ENCODE data around the gene PRDM4.

DNA sequence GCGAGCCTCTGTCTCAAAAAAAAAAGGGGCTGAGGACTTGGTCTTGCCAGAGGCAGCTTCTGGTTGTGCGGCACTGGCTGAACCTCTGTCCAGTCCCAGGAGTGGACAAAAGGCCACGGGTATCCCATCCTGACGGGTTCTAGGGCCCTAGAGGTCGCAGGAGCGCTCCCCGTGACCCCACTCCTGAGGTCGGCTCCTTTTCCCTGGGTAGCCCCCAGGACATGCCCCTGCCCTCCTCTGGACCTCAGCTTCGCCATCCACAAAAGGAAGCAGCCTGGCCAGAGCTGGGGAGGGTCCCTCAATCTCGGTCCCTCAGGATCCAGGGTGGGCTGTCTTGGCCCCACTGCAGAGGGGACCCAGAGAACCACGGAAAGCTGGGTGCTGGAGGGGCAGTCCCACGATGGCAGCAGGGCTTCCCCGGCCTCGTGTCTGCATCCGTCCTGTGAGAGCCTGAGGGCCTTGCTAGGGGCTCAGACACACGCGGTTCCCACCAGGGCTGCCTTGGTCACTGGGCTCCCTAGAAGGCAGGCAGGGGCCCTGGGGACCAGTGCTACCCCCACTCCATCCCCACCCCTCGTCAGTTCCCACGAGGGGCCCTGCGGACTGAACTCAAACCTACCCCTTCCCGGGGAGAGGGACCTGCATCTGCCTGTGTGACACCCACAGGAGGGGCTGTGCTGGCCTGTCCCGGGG lies 44.7 kb upstream of the PRDM4 start:
- TF ChIP-seq, protein P1, sequence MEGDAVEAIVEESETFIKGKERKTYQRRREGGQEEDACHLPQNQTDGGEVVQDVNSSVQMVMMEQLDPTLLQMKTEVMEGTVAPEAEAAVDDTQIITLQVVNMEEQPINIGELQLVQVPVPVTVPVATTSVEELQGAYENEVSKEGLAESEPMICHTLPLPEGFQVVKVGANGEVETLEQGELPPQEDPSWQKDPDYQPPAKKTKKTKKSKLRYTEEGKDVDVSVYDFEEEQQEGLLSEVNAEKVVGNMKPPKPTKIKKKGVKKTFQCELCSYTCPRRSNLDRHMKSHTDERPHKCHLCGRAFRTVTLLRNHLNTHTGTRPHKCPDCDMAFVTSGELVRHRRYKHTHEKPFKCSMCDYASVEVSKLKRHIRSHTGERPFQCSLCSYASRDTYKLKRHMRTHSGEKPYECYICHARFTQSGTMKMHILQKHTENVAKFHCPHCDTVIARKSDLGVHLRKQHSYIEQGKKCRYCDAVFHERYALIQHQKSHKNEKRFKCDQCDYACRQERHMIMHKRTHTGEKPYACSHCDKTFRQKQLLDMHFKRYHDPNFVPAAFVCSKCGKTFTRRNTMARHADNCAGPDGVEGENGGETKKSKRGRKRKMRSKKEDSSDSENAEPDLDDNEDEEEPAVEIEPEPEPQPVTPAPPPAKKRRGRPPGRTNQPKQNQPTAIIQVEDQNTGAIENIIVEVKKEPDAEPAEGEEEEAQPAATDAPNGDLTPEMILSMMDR (tag by site-specific recombination; IDR thresholded peaks at IDR 0.05) = no peak
- TF ChIP-seq, protein P2, sequence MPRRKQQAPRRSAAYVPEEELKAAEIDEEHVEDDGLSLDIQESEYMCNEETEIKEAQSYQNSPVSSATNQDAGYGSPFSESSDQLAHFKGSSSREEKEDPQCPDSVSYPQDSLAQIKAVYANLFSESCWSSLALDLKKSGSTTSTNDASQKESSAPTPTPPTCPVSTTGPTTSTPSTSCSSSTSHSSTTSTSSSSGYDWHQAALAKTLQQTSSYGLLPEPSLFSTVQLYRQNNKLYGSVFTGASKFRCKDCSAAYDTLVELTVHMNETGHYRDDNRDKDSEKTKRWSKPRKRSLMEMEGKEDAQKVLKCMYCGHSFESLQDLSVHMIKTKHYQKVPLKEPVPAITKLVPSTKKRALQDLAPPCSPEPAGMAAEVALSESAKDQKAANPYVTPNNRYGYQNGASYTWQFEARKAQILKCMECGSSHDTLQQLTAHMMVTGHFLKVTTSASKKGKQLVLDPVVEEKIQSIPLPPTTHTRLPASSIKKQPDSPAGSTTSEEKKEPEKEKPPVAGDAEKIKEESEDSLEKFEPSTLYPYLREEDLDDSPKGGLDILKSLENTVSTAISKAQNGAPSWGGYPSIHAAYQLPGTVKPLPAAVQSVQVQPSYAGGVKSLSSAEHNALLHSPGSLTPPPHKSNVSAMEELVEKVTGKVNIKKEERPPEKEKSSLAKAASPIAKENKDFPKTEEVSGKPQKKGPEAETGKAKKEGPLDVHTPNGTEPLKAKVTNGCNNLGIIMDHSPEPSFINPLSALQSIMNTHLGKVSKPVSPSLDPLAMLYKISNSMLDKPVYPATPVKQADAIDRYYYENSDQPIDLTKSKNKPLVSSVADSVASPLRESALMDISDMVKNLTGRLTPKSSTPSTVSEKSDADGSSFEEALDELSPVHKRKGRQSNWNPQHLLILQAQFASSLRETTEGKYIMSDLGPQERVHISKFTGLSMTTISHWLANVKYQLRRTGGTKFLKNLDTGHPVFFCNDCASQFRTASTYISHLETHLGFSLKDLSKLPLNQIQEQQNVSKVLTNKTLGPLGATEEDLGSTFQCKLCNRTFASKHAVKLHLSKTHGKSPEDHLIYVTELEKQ (tag by site-specific recombination; IDR thresholded peaks at IDR 0.05; ENCODE audit: borderline replicate concordance) = no peak
- TF ChIP-seq, protein P3, sequence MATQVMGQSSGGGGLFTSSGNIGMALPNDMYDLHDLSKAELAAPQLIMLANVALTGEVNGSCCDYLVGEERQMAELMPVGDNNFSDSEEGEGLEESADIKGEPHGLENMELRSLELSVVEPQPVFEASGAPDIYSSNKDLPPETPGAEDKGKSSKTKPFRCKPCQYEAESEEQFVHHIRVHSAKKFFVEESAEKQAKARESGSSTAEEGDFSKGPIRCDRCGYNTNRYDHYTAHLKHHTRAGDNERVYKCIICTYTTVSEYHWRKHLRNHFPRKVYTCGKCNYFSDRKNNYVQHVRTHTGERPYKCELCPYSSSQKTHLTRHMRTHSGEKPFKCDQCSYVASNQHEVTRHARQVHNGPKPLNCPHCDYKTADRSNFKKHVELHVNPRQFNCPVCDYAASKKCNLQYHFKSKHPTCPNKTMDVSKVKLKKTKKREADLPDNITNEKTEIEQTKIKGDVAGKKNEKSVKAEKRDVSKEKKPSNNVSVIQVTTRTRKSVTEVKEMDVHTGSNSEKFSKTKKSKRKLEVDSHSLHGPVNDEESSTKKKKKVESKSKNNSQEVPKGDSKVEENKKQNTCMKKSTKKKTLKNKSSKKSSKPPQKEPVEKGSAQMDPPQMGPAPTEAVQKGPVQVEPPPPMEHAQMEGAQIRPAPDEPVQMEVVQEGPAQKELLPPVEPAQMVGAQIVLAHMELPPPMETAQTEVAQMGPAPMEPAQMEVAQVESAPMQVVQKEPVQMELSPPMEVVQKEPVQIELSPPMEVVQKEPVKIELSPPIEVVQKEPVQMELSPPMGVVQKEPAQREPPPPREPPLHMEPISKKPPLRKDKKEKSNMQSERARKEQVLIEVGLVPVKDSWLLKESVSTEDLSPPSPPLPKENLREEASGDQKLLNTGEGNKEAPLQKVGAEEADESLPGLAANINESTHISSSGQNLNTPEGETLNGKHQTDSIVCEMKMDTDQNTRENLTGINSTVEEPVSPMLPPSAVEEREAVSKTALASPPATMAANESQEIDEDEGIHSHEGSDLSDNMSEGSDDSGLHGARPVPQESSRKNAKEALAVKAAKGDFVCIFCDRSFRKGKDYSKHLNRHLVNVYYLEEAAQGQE (tag by site-specific recombination; IDR thresholded peaks at IDR 0.05) = no peak
- TF ChIP-seq ZNF423 (tag by site-specific recombination; IDR thresholded peaks at IDR 0.05) (no peak), ZNF624 (tag by site-specific recombination; IDR thresholded peaks at IDR 0.05) (no peak)

Data from HEK293 (cell line).